ENCODE data around the gene HSD11B1L. TPM values are rescaled to one million over a fixed set of nuclear protein-coding genes. Genes with fewer than 3 reads are reported as not detected.
"Not testable (repeated sequence)": the region's sequence is repeated elsewhere in the genome, so short reads cannot be mapped to it uniquely, and the experiment has no call there.

HSD11B1L gene
- total RNA-seq, 2 experiments from 2014 or later: 2.7 to 3.5 TPM

DNA sequence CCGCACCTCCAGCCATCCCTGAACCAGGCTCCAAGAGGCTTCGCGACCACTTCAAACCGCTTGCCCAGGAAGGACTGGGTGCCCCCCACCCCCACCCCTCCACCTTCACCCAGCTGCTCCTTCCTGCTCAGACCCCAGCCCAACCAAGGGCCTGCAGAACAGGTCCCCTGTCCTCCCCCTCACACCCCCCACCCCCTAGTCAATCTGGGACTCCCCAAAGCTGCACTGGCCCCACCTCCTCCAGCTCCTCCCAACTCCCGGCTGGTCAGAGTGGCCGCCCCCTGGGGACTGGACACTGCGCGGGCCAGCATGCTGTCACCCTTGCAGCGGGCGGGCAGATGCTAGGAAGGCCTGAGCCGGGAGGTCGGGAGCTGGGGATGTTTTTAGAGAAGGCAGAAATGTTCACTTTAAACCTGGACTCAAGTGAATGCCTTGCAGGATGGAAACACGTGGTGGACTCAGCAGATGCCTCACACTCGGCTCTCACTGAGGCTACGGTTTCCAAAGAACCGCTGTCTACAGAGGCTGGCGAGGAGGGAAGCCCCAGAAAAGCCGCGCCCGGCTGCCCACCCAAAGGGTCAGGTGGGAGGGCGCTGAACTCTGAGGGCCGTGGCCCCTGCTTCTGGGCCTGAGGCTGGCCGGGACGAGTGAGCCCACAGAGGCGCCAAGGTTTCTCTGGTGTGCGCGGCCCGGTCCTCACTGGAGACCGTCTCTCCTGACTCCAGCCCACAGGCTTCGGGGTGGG lies 17.2 kb downstream of the HSD11B1L start:
- DNase-seq (no peak), ATAC-seq (no peak)
- intact Hi-C loops (cut with micrococcal nuclease): loop anchor here (10.0 kb wide), 1 partner anchor 97 kb away; the partner anchor contains the start of gene DUS3L
- Mint-ChIP-seq H3K4me3 (no peak overlapping the region), H3K27ac (no peak overlapping the region), H3K4me1 (ENCODE audit: low read depth) (peaks cover 2% of the 10 kb centered on the region), H3K36me3 (ENCODE audit: low read depth) (peaks cover 48% of the 10 kb centered on the region), H3K9me3 (no peaks in the 10 kb centered on the region), H3K27me3 (no peaks in the 10 kb centered on the region)
- POLR2A ChIA-PET: interaction anchor here (0.6 to 20.6 kb wide), 3 partner anchors 7 to 199 kb away, joined by 3 to 516 read pairs (median 14); partner anchors contain the start of genes CATSPERD, LONP1 and RPL36
- CTCF ChIA-PET: no interaction called here
- TF ChIP-seq, protein P1, sequence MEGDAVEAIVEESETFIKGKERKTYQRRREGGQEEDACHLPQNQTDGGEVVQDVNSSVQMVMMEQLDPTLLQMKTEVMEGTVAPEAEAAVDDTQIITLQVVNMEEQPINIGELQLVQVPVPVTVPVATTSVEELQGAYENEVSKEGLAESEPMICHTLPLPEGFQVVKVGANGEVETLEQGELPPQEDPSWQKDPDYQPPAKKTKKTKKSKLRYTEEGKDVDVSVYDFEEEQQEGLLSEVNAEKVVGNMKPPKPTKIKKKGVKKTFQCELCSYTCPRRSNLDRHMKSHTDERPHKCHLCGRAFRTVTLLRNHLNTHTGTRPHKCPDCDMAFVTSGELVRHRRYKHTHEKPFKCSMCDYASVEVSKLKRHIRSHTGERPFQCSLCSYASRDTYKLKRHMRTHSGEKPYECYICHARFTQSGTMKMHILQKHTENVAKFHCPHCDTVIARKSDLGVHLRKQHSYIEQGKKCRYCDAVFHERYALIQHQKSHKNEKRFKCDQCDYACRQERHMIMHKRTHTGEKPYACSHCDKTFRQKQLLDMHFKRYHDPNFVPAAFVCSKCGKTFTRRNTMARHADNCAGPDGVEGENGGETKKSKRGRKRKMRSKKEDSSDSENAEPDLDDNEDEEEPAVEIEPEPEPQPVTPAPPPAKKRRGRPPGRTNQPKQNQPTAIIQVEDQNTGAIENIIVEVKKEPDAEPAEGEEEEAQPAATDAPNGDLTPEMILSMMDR (IDR thresholded peaks at IDR 0.05): no peak

DNA sequence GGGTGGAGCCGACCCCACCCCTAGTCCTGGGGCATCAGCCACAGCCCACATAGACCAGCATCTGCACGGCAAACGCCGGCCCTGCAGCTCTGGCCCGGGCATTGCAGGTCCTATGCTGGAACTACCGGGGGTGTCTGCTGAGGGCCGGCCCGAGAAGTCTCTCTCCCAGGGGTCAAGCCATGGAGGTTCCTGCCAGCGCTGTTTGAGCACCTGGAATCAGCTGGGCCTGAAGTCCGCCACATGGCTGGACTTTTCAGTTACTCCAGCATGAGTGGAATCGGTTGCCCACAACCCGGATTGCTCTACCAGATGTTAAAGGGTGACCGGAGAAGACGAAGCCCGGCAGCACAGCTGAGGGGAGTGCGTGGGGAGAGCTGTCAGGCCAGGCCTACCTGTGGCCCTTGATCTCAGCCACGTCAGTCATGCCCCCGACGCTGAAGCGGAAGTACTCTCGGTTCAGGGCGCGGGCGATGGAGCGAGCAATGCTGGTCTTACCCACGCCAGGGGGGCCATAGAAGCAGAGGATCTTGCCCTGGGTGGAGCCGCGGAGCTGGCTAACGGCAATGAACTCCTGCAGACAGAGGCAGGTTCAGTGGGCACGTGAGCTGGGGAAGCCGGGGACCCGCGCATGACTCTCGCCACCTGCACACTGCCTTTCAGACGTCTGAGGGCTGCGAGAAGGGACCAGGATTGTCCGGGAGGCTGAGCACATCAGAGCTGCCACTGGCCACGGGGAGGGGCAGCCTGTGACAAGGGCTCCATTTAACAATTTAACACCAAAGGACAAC lies 18.0 kb downstream of the HSD11B1L start:
- peaks cover 2% of the 10 kb centered on the region for H3K4me1 Mint-ChIP-seq (ENCODE audit: low read depth)
- peaks cover 51% of the 10 kb centered on the region for H3K36me3 Mint-ChIP-seq (ENCODE audit: low read depth)
- CTCF ChIA-PET: interaction anchor here (1.4 to 2.2 kb wide), 3 partner anchors 9 to 13 kb away, joined by 5 to 11 read pairs (median 6); no protein-coding TSS in a partner anchor
- H3K9me3 Mint-ChIP-seq: no peaks in the 10 kb centered on the region
- ATAC-seq: no peak
- intact Hi-C loops (cut with micrococcal nuclease): loop anchor here (10.0 kb wide), 1 partner anchor 96 kb away; the partner anchor contains the start of gene DUS3L
- H3K27me3 Mint-ChIP-seq: no peaks in the 10 kb centered on the region
- TF ChIP-seq, protein P1 (IDR thresholded peaks at IDR 0.05): no peak
- no peak for DNase-seq
- H3K4me3 Mint-ChIP-seq: no peak overlapping the region
- POLR2A ChIA-PET: interaction anchor here (0.6 to 20.6 kb wide), 3 partner anchors 8 to 198 kb away, joined by 3 to 516 read pairs (median 14); partner anchors contain the start of genes CATSPERD, LONP1 and RPL36
- no peak overlapping the region for H3K27ac Mint-ChIP-seq

DNA sequence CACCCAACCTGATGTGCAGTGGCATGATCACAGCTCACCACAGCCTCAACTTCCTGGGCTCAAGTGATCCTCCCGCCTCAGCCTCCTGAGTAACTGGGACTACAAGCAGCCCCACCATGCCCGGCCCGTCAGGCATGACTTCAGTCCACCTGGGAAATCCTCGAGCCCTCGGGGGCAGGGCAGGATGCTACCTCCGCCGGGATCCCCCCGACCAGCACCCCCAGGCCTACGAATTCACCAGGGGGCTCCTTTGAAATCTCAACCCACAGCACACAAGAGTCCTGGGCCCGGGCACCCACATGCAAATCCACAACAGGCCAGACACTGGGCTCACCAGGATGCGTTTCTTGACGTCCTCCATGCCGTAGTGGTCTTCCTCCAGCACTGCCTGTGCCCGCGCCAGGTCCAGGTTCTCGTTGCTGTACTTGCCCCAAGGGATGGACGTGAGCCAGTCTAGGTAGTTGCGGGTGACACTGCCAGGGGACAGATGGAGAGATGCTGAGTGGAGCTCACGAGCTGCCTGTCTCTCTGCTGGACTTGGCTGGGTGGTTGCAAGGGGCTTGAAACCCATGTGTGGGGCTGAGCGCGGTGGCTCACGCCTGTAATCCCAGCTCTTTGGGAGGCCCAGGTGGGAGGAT lies 19.7 kb downstream of the HSD11B1L start:
- ChIA-PET CTCF (interaction anchor here (2.0 to 2.2 kb wide), 2 partner anchors 11 kb away, joined by 6 to 11 read pairs; no protein-coding TSS in a partner anchor), POLR2A (interaction anchor here (3.1 to 20.6 kb wide), 2 partner anchors 10 to 12 kb away, joined by 14 to 516 read pairs; partner anchors contain the start of genes CATSPERD, LONP1 and RPL36)
- intact Hi-C loops (cut with micrococcal nuclease): no loop called here
- DNase-seq (no peak), ATAC-seq (no peak)
- Mint-ChIP-seq H3K4me1 (ENCODE audit: low read depth) (no peaks in the 10 kb centered on the region), H3K27ac (no peak overlapping the region), H3K4me3 (no peak overlapping the region), H3K27me3 (no peaks in the 10 kb centered on the region), H3K9me3 (no peaks in the 10 kb centered on the region), H3K36me3 (ENCODE audit: low read depth) (peaks cover 52% of the 10 kb centered on the region)
- TF ChIP-seq, protein P1 (IDR thresholded peaks at IDR 0.05): no peak

DNA sequence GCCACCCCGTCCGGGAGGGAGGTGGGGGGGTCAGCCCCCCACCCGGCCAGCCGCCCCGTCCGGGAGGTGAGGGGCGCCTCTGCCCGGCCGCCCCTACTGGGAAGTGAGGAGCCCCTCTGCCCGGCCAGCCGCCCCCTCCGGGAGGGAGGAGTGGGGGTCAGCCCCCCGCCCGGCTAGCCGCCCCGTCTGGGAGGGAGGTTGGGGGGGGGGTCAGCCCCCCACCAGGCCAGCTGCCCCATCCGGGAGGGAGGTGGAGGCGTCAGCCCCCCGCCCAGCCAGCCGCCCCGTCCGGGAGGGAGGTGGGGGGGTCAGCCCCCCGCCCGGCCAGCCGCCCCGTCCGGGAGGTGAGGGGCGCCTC lies 21.2 kb downstream of the HSD11B1L start:
- DNase-seq; H3K27me3 Mint-ChIP-seq; H3K4me1 Mint-ChIP-seq (ENCODE audit: low read depth); H3K4me3 Mint-ChIP-seq; intact Hi-C loops (cut with micrococcal nuclease); H3K9me3 Mint-ChIP-seq; ATAC-seq; H3K27ac Mint-ChIP-seq; CTCF ChIA-PET: not testable (repeated sequence)
- POLR2A ChIA-PET: interaction anchor here (1.3 kb wide), 1 partner anchor 11 kb away, joined by 5 read pairs; no protein-coding TSS in a partner anchor
- H3K36me3 Mint-ChIP-seq (ENCODE audit: low read depth): peaks cover 56% of the 10 kb centered on the region
